Ishikawa (cell line): ENCODE data around the gene BMPER.

ENCODE experiments used
- CREB1 ChIP-seq: IDR thresholded peaks from 2 replicates; pipeline ENCODE4 v1.6.1; 2012; ENCODE audit warnings: low read depth
- EGR1 ChIP-seq: IDR thresholded peaks from 2 replicates; pipeline ENCODE4 v1.6.1; 2012
- EP300 ChIP-seq: IDR thresholded peaks from 2 replicates; pipeline ENCODE4 v1.6.1; 2012; ENCODE audit warnings: borderline replicate concordance
- TAF1 ChIP-seq: IDR thresholded peaks from 2 replicates; pipeline ENCODE4 v1.6.1; 2012; ENCODE audit warnings: low read depth, mild to moderate bottlenecking
- TF ChIP-seq, protein P1 (sequence below): IDR thresholded peaks from 2 replicates; pipeline ENCODE4 v1.6.1; 2012; ENCODE audit warnings: low read depth, mild to moderate bottlenecking
- TF ChIP-seq, protein P2 (sequence below): IDR thresholded peaks from 2 replicates; pipeline ENCODE4 v1.6.1; 2012

GRCh38 chr7:34057956-34058355, 152.6 kb downstream of the BMPER start:
- TF ChIP-seq CREB1 (no peak), EP300 (no peak), TAF1 (no peak), EGR1 (no peak)
- TF ChIP-seq, protein P1, sequence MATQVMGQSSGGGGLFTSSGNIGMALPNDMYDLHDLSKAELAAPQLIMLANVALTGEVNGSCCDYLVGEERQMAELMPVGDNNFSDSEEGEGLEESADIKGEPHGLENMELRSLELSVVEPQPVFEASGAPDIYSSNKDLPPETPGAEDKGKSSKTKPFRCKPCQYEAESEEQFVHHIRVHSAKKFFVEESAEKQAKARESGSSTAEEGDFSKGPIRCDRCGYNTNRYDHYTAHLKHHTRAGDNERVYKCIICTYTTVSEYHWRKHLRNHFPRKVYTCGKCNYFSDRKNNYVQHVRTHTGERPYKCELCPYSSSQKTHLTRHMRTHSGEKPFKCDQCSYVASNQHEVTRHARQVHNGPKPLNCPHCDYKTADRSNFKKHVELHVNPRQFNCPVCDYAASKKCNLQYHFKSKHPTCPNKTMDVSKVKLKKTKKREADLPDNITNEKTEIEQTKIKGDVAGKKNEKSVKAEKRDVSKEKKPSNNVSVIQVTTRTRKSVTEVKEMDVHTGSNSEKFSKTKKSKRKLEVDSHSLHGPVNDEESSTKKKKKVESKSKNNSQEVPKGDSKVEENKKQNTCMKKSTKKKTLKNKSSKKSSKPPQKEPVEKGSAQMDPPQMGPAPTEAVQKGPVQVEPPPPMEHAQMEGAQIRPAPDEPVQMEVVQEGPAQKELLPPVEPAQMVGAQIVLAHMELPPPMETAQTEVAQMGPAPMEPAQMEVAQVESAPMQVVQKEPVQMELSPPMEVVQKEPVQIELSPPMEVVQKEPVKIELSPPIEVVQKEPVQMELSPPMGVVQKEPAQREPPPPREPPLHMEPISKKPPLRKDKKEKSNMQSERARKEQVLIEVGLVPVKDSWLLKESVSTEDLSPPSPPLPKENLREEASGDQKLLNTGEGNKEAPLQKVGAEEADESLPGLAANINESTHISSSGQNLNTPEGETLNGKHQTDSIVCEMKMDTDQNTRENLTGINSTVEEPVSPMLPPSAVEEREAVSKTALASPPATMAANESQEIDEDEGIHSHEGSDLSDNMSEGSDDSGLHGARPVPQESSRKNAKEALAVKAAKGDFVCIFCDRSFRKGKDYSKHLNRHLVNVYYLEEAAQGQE: no peak
- TF ChIP-seq, protein P2, sequence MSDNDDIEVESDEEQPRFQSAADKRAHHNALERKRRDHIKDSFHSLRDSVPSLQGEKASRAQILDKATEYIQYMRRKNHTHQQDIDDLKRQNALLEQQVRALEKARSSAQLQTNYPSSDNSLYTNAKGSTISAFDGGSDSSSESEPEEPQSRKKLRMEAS: no peak
